ENCODE results near the gene IFI6. TPM values are rescaled to one million over a fixed set of nuclear protein-coding genes. Genes with fewer than 3 reads are reported as not detected.

The IFI6 gene
- total RNA-seq, 1 donor, result 497 TPM

DNA sequence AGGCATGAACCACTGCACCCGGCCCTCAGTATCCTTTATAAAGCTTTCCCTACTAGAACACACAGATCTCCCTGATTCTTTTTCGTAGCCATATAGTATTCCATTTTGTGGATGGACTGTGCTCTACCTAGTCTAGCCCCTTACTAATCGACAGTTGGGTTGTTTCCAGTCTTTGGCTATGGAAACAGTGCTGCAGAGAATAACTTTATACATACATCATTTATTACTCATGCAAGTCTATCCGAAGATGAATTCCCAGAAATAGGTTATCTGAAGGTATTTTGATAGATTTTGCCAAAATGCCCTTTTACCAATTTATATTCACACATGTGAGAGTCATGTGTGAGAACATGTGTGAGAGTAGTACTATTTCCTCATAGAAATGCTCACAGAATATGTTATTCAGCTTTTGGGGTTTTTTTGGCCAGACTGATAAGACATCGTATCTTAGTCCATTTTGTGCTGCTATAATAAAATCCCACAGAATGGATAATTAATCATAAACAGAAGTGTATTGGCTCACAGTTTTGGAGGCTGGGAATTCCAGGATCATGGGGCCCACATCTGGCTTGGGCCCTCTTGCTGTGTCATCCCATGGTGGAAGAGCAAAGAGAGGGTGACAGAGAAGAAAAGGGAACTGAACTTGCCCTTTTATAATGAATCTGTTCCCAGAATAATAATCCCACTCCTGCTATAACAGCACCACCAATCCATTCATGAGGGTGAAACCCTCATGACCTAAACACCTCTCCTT lies 19.7 kb downstream of the IFI6 start:
- no peaks in the 10 kb centered on the region for H3K36me3 ChIP-seq (ENCODE audit: insufficient read depth, low read length)
- no peaks in the 10 kb centered on the region for H3K79me2 ChIP-seq (ENCODE audit: insufficient read depth, low read length)
- TF ChIP-seq CTCF (IDR thresholded peaks at IDR 0.05; ENCODE audit: extremely low read depth, low read depth, low read length), result no peak
- DNase-seq (ENCODE audit: insufficient read length, low spot score, missing footprints), result no peak
- no peak overlapping the region for H3K27ac ChIP-seq (ENCODE audit: low read depth, low read length)
- H4K20me1 ChIP-seq (ENCODE audit: insufficient read depth, low read length), result no peaks in the 10 kb centered on the region
- H2AFZ ChIP-seq (ENCODE audit: low read length), result no peak overlapping the region
- no peaks in the 10 kb centered on the region for H3K27me3 ChIP-seq (ENCODE audit: insufficient read depth, low read length)
- H3K4me1 ChIP-seq (ENCODE audit: insufficient read depth, low read length), result peaks cover 24% of the 10 kb centered on the region
- H3K4me3 ChIP-seq (ENCODE audit: insufficient read depth, low read length), result no peak overlapping the region
- no peaks in the 10 kb centered on the region for H3K9me3 ChIP-seq (ENCODE audit: low read depth, low read length)
- no peak overlapping the region for H3K4me2 ChIP-seq (ENCODE audit: insufficient read depth, low read length)

GRCh38 chr1:27650539-27651175 lies 21.3 kb downstream of the IFI6 start:
- H3K27me3 ChIP-seq (ENCODE audit: insufficient read depth, low read length), result no peaks in the 10 kb centered on the region
- H3K79me2 ChIP-seq (ENCODE audit: insufficient read depth, low read length), result no peaks in the 10 kb centered on the region
- no peak for DNase-seq (ENCODE audit: insufficient read length, low spot score, missing footprints)
- no peaks in the 10 kb centered on the region for H3K36me3 ChIP-seq (ENCODE audit: insufficient read depth, low read length)
- no peaks in the 10 kb centered on the region for H4K20me1 ChIP-seq (ENCODE audit: insufficient read depth, low read length)
- peak overlapping the region; percentile 51 for H3K27ac ChIP-seq (ENCODE audit: low read depth, low read length)
- H3K4me1 ChIP-seq (ENCODE audit: insufficient read depth, low read length), result peaks cover 16% of the 10 kb centered on the region
- no peak overlapping the region for H3K4me2 ChIP-seq (ENCODE audit: insufficient read depth, low read length)
- H3K4me3 ChIP-seq (ENCODE audit: insufficient read depth, low read length), result no peak overlapping the region
- H3K9me3 ChIP-seq (ENCODE audit: low read depth, low read length), result no peaks in the 10 kb centered on the region
- peak overlapping the region; percentile 80 for H2AFZ ChIP-seq (ENCODE audit: low read length)
- no peak for TF ChIP-seq CTCF (IDR thresholded peaks at IDR 0.05; ENCODE audit: extremely low read depth, low read depth, low read length)

GRCh38 chr1:27650171-27650538 lies 21.8 kb downstream of the IFI6 start:
- no peaks in the 10 kb centered on the region for H3K27me3 ChIP-seq (ENCODE audit: insufficient read depth, low read length)
- H3K4me3 ChIP-seq (ENCODE audit: insufficient read depth, low read length), result no peak overlapping the region
- H3K27ac ChIP-seq (ENCODE audit: low read depth, low read length), result no peak overlapping the region
- no peak for TF ChIP-seq CTCF (IDR thresholded peaks at IDR 0.05; ENCODE audit: extremely low read depth, low read depth, low read length)
- H3K4me1 ChIP-seq (ENCODE audit: insufficient read depth, low read length), result peaks cover 12% of the 10 kb centered on the region
- H3K9me3 ChIP-seq (ENCODE audit: low read depth, low read length), result no peaks in the 10 kb centered on the region
- H4K20me1 ChIP-seq (ENCODE audit: insufficient read depth, low read length), result no peaks in the 10 kb centered on the region
- H3K79me2 ChIP-seq (ENCODE audit: insufficient read depth, low read length), result no peaks in the 10 kb centered on the region
- H3K4me2 ChIP-seq (ENCODE audit: insufficient read depth, low read length), result no peak overlapping the region
- DNase-seq (ENCODE audit: insufficient read length, low spot score, missing footprints), result no peak
- no peak overlapping the region for H2AFZ ChIP-seq (ENCODE audit: low read length)
- no peaks in the 10 kb centered on the region for H3K36me3 ChIP-seq (ENCODE audit: insufficient read depth, low read length)

- H4K20me1 ChIP-seq (ENCODE audit: insufficient read depth, low read length), result no peaks in the 10 kb centered on the region
- H3K4me3 ChIP-seq (ENCODE audit: insufficient read depth, low read length), result no peak overlapping the region
- H3K9me3 ChIP-seq (ENCODE audit: low read depth, low read length), result no peaks in the 10 kb centered on the region
- H3K27ac ChIP-seq (ENCODE audit: low read depth, low read length), result no peak overlapping the region
- H2AFZ ChIP-seq (ENCODE audit: low read length), result no peak overlapping the region
- no peaks in the 10 kb centered on the region for H3K36me3 ChIP-seq (ENCODE audit: insufficient read depth, low read length)
- DNase-seq (ENCODE audit: insufficient read length, low spot score, missing footprints), result no peak
- H3K27me3 ChIP-seq (ENCODE audit: insufficient read depth, low read length), result no peaks in the 10 kb centered on the region
- peaks cover 12% of the 10 kb centered on the region for H3K4me1 ChIP-seq (ENCODE audit: insufficient read depth, low read length)
- no peak for TF ChIP-seq CTCF (IDR thresholded peaks at IDR 0.05; ENCODE audit: extremely low read depth, low read depth, low read length)
- no peak overlapping the region for H3K4me2 ChIP-seq (ENCODE audit: insufficient read depth, low read length)
- no peaks in the 10 kb centered on the region for H3K79me2 ChIP-seq (ENCODE audit: insufficient read depth, low read length)
Observed at GRCh38 chr1:27649306-27649635, 22.7 kb downstream of the IFI6 start.

All from osteoblast (primary cell).